Osteoblast (primary cell): Measurements from ENCODE around the gene BTG3. TPM values are rescaled to one million over a fixed set of nuclear protein-coding genes. Genes with fewer than 3 reads are reported as not detected.

ENCODE experiments used
- DNase-seq: peaks from one replicate; pipeline ENCODE4 v3.0.0; 2011; ENCODE audit warnings: low spot score, mixed read lengths; ENCODE audit not compliant: insufficient read length; ENCODE audit errors: missing footprints
- H2AFZ ChIP-seq: 2 replicates; pipeline ENCODE4 v1.6.0; 2011; ENCODE audit warnings: mild to moderate bottlenecking, low read length
- H3K27ac ChIP-seq: 2 replicates; pipeline ENCODE4 v1.5.1; 2011; ENCODE audit warnings: mild to moderate bottlenecking, low read depth, low read length, moderate library complexity
- H3K27me3 ChIP-seq: 2 replicates; pipeline ENCODE4 v1.6.0; 2012; ENCODE audit warnings: mild to moderate bottlenecking, control low read depth, inconsistent platforms, low read length, moderate library complexity; ENCODE audit not compliant: insufficient read depth
- H3K36me3 ChIP-seq: 2 replicates; pipeline ENCODE4 v1.5.1; 2011; ENCODE audit warnings: mild to moderate bottlenecking, low read length, control low read depth, moderate library complexity; ENCODE audit not compliant: insufficient read depth
- H3K4me1 ChIP-seq: 2 replicates; pipeline ENCODE4 v1.5.1; 2011; ENCODE audit warnings: mild to moderate bottlenecking, low read length, control low read depth, moderate library complexity; ENCODE audit not compliant: insufficient read depth
- H3K4me2 ChIP-seq: 2 replicates; pipeline ENCODE4 v1.6.0; 2011; ENCODE audit warnings: mild to moderate bottlenecking, low read length; ENCODE audit not compliant: insufficient read depth
- H3K4me3 ChIP-seq: fragments of 200-600 bp; sonication (generic); 3 replicates; pipeline ENCODE4 v1.5.1; 2012; ENCODE audit warnings: mild to moderate bottlenecking, low read length, inconsistent platforms; ENCODE audit not compliant: insufficient read depth
- H3K79me2 ChIP-seq: 2 replicates; pipeline ENCODE4 v1.6.0; 2012; ENCODE audit warnings: mild to moderate bottlenecking, low read length, control low read depth, inconsistent platforms; ENCODE audit not compliant: insufficient read depth
- H3K9me3 ChIP-seq: 2 replicates; pipeline ENCODE4 v1.5.1; 2011; ENCODE audit warnings: low read depth, low read length, control low read depth
- H4K20me1 ChIP-seq: 2 replicates; pipeline ENCODE4 v1.6.0; 2012; ENCODE audit warnings: mild to moderate bottlenecking, low read length, control low read depth; ENCODE audit not compliant: insufficient read depth
- total RNA-seq: library from RNA; depleted of rRNA; stranded (reverse); fragments of >200 nt; gene quantifications from 2 replicates; pipeline ENCODE4 v1.2.3, GENCODE V29; 2012
- TF ChIP-seq, protein P1 (sequence below): IDR thresholded peaks from 2 replicates; pipeline ENCODE4 v1.5.1; 2011; ENCODE audit warnings: mild to moderate bottlenecking, low read depth, low read length, moderate library complexity; ENCODE audit errors: extremely low read depth

Gene BTG3
- total RNA-seq, 1 donor, result 22.4 TPM

DNA sequence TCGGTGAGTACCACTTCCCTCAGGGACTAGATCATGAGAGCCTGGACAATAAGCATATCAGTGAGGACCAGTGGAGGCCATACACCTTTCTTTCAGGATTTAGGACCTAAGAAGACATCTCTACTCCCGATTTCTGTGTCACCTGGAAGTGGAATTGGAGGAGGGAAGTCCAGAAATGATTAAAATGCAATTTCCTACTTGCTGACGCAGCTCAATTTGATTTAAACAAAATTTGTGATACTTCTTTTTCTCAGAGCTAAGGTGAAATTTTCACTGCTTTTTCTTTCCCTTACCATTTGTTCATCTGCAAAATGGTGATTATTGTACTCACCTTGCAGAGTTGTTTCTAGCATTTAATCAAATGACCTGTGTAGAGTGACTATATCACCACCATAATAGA, 38.8 kb upstream of the BTG3 start:
- no peaks in the 10 kb centered on the region for H4K20me1 ChIP-seq
- no peaks in the 10 kb centered on the region for H3K27me3 ChIP-seq
- H3K4me3 ChIP-seq, result no peak overlapping the region
- H3K9me3 ChIP-seq, result no peaks in the 10 kb centered on the region
- H3K4me1 ChIP-seq, result no peaks in the 10 kb centered on the region
- no peak overlapping the region for H3K27ac ChIP-seq
- H3K4me2 ChIP-seq, result no peak overlapping the region
- TF ChIP-seq, protein P1, sequence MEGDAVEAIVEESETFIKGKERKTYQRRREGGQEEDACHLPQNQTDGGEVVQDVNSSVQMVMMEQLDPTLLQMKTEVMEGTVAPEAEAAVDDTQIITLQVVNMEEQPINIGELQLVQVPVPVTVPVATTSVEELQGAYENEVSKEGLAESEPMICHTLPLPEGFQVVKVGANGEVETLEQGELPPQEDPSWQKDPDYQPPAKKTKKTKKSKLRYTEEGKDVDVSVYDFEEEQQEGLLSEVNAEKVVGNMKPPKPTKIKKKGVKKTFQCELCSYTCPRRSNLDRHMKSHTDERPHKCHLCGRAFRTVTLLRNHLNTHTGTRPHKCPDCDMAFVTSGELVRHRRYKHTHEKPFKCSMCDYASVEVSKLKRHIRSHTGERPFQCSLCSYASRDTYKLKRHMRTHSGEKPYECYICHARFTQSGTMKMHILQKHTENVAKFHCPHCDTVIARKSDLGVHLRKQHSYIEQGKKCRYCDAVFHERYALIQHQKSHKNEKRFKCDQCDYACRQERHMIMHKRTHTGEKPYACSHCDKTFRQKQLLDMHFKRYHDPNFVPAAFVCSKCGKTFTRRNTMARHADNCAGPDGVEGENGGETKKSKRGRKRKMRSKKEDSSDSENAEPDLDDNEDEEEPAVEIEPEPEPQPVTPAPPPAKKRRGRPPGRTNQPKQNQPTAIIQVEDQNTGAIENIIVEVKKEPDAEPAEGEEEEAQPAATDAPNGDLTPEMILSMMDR, result no peak
- H3K79me2 ChIP-seq, result no peaks in the 10 kb centered on the region
- no peak for DNase-seq
- H3K36me3 ChIP-seq, result no peaks in the 10 kb centered on the region
- no peak overlapping the region for H2AFZ ChIP-seq

DNA sequence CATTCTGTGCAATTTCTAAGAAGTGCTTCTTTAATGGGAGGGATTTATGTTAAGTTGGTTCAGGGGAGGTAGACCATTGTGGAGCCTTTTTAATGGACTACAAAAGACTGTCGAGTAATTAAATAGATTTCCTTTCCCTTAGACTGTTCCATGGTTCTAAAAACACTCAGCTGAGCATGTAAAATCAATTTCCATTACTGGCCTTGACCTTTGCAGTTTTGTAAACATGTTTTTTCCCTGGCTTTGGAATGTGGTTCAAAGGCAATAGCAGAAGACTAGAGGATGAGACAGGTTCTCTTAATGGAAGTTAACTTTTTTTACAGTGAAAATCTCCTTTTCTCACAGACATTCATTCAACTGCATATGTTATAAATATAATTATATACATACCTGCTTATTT, 37.6 kb upstream of the BTG3 start:
- Histone ChIP-seq H3K79me2 (no peaks in the 10 kb centered on the region), H3K4me3 (no peak overlapping the region), H3K4me2 (no peak overlapping the region), H3K27ac (no peak overlapping the region), H3K9me3 (no peaks in the 10 kb centered on the region), H4K20me1 (no peaks in the 10 kb centered on the region), H2AFZ (no peak overlapping the region), H3K27me3 (no peaks in the 10 kb centered on the region), H3K4me1 (no peaks in the 10 kb centered on the region), H3K36me3 (no peaks in the 10 kb centered on the region)
- TF ChIP-seq, protein P1, result no peak
- no peak for DNase-seq

DNA sequence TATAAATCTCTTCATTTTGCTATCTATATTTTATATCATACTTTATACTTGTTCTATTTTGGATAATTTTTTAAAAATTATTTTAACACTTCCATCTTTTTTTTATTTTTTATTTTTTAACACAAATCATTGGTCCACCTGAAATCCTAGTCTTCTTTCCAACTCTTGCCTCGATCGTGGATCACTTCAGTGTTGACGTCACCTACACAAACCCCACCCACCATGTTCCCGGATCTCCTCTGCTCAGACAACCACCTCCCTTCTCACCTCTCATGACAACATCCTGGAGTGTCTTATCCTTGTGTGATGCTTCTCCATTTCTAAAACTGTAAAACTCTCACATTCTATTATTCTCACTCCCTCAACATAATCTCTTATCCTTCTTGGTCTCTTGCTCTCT, 34.1 kb upstream of the BTG3 start:
- Histone ChIP-seq H3K4me3 (no peak overlapping the region), H3K4me2 (no peak overlapping the region), H3K9me3 (no peaks in the 10 kb centered on the region), H3K27me3 (no peaks in the 10 kb centered on the region), H3K4me1 (no peaks in the 10 kb centered on the region), H3K36me3 (no peaks in the 10 kb centered on the region), H3K27ac (no peak overlapping the region), H4K20me1 (no peaks in the 10 kb centered on the region), H3K79me2 (no peaks in the 10 kb centered on the region), H2AFZ (no peak overlapping the region)
- no peak for DNase-seq
- TF ChIP-seq, protein P1, result no peak

DNA sequence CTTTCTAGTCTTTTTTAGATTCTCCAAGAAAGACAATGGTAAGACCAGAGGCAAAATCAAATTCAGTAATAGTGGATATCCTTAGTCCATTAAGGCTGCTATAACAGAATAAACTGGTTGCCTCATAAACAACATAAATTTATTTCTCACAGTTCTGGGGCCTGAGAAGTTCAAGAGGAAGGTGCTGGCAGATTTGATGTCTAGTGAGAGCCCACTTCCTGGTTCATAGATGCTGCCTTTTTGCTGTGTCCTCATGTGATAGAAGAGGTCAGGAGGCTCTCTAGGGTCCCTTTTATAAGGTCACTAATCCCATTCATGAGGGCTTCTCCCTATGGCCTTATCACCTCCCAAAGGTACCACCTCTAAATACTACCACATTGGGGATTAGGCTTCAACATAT, 31.5 kb upstream of the BTG3 start:
- Histone ChIP-seq H2AFZ (no peak overlapping the region), H4K20me1 (no peaks in the 10 kb centered on the region), H3K4me2 (no peak overlapping the region), H3K4me3 (no peak overlapping the region), H3K4me1 (no peaks in the 10 kb centered on the region), H3K79me2 (no peaks in the 10 kb centered on the region), H3K27me3 (no peaks in the 10 kb centered on the region), H3K27ac (no peak overlapping the region), H3K36me3 (no peaks in the 10 kb centered on the region), H3K9me3 (no peaks in the 10 kb centered on the region)
- TF ChIP-seq, protein P1, result no peak
- DNase-seq, result no peak
